ENCODE results near the gene WT1.
"Not testable (repeated sequence)": the region's sequence is repeated elsewhere in the genome, so short reads cannot be mapped to it uniquely, and the experiment has no call there.

The WT1 gene

DNA sequence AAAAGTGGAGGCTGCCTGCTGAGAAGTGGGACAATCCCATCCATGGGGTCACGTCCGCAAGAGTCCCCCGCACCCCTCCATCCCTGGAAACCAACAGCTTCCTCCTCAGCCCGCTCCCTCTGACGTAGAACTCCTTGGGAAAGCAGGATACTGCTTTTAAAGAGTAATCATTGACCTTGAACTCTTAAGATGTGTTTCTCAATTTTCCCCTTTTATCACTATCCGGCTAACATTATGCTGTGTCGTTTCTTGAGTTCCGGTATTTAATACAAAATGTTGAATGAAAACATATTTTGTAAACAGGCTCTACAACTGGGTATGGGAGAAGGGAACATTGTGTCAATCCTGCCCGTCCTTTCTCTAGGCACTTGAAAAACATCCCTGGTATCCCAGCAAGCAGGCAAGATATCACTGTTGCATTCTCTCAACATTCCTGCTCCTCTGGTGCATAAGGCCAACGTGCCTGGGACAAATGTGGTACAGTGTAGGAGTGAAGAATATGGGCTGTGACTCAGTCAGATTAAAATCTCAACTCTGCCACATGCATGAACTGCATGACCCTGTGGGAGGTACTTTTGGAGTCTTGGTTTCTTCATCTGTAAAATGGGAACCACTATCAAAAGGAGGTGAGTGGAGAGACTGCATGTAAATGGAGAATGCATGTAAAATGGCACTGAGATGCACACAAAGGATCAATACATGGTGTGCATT lies 52.8 kb downstream of the WT1 start:
- H3K9me3 Mint-ChIP-seq: peaks cover 5% of the 10 kb centered on the region
- H3K36me3 Mint-ChIP-seq (ENCODE audit: low read depth): peaks cover 57% of the 10 kb centered on the region
- peaks cover 14% of the 10 kb centered on the region for H3K4me1 Mint-ChIP-seq
- no peaks in the 10 kb centered on the region for H3K27me3 Mint-ChIP-seq (ENCODE audit: low read depth)
- peak overlapping the region in 2 of 3 experiments; percentile 19 to 40 for H3K27ac Mint-ChIP-seq
- H3K4me3 Mint-ChIP-seq: no peak overlapping the region
- TF ChIP-seq, protein P1, sequence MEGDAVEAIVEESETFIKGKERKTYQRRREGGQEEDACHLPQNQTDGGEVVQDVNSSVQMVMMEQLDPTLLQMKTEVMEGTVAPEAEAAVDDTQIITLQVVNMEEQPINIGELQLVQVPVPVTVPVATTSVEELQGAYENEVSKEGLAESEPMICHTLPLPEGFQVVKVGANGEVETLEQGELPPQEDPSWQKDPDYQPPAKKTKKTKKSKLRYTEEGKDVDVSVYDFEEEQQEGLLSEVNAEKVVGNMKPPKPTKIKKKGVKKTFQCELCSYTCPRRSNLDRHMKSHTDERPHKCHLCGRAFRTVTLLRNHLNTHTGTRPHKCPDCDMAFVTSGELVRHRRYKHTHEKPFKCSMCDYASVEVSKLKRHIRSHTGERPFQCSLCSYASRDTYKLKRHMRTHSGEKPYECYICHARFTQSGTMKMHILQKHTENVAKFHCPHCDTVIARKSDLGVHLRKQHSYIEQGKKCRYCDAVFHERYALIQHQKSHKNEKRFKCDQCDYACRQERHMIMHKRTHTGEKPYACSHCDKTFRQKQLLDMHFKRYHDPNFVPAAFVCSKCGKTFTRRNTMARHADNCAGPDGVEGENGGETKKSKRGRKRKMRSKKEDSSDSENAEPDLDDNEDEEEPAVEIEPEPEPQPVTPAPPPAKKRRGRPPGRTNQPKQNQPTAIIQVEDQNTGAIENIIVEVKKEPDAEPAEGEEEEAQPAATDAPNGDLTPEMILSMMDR (IDR thresholded peaks at IDR 0.05; ENCODE audit: unreplicated experiment in 3 of 3): no peak

DNA sequence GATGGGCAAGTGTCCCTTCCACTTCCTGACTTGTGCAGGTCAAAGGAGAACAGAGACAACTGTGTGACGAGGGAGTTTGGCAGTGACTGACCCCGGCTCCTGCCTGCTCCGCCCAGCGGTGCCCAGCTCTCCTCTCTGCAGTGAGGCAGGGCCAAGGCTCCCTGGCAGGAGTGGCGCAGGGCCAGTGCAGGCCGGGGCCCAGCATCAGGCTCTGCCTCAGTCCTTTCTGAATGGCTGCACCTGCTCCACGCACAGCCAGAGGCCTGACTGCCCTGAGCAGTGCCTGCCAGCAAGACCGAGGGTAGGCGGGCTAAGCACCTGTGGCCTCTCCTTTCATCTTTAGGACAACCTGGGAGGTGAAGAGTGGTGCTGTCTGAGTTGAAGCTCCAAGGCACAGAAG lies 54.2 kb downstream of the WT1 start:
- Mint-ChIP-seq H3K4me1 (peaks cover 2% of the 10 kb centered on the region), H3K9me3 (peaks cover 7% of the 10 kb centered on the region), H3K27me3 (ENCODE audit: low read depth) (peaks cover 6% of the 10 kb centered on the region), H3K27ac (peak overlapping the region in 1 of 3 experiments; percentile 52), H3K36me3 (ENCODE audit: low read depth) (peaks cover 52% of the 10 kb centered on the region), H3K4me3 (no peak overlapping the region)
- TF ChIP-seq, protein P1 (IDR thresholded peaks at IDR 0.05; ENCODE audit: unreplicated experiment in 3 of 3): no peak

DNA sequence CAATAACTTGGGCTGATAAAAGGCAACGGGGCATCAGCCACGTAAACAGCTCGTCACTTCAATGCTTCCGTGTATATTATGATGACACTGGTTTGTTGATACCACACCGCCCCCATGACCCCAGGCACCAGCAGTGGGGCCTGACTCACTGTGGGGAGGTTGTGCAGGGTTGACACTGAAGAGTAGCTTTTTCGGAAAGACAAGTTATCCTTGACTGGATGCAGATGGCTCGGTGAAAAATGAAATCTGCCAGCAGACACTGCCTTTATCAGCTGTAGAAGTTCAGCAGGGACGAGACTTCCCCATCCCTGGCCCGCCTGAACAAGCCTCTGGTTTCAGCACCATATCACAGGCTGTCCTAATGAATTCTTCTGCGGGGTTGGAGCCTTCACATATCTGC lies 55.6 kb downstream of the WT1 start:
- no peak overlapping the region for H3K4me3 Mint-ChIP-seq
- peaks cover 5% of the 10 kb centered on the region for H3K4me1 Mint-ChIP-seq
- peak overlapping the region in 1 of 3 experiments; percentile 25 for H3K27ac Mint-ChIP-seq
- H3K36me3 Mint-ChIP-seq (ENCODE audit: low read depth): peaks cover 41% of the 10 kb centered on the region
- H3K9me3 Mint-ChIP-seq: peaks cover 7% of the 10 kb centered on the region
- TF ChIP-seq, protein P1 (IDR thresholded peaks at IDR 0.05; ENCODE audit: unreplicated experiment in 3 of 3): no peak
- H3K27me3 Mint-ChIP-seq (ENCODE audit: low read depth): peaks cover 8% of the 10 kb centered on the region

DNA sequence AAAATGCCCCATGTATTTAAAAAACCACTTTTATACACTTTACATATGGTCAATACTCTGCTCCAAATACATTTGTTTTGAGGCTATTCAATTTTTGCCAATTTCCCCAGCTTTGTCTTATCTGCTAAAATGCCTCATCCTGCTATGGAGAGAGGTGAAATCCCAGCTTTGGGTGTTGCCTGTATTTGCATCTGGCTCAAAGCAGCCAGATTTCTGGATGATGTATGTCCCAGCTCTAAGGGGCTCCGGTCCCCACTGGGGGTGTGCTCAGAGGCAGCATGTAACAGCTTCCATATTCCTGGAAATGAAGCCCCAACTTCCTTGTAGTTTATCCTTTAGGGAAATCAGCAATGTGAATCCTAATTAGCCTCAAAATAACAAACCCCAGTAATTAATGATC lies 59.5 kb downstream of the WT1 start:
- TF ChIP-seq, protein P1 (IDR thresholded peaks at IDR 0.05; ENCODE audit: unreplicated experiment in 3 of 3): no peak
- Mint-ChIP-seq H3K4me1 (peaks cover 5% of the 10 kb centered on the region), H3K4me3 (no peak overlapping the region), H3K9me3 (peaks cover 12% of the 10 kb centered on the region), H3K27ac (peak overlapping the region in 2 of 3 experiments; percentile 33 to 44), H3K36me3 (ENCODE audit: low read depth) (peaks cover 24% of the 10 kb centered on the region), H3K27me3 (ENCODE audit: low read depth) (peaks cover 8% of the 10 kb centered on the region)

DNA sequence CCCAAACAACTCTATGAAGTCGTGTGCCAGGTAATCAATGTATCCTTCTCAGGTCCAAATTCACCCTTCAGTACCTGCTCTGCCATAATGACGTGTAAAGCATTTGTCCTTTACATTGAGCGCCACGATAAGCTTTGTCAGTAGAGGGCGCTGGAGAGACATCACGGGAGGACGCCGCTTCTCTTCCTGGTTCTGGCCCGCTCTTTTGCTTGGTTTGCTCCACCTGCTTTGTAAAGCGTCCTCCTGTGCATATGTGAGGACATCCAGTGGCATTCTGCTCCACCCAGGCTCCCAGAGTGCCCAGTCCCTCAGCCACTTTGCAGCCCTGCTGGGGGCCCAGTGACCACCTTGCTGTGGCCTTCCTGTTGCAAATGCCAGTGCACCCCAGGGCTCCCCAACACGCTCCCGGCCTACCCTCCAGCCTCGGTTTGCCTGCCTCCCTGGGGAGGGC lies 61.1 kb downstream of the WT1 start:
- TF ChIP-seq, protein P1 (IDR thresholded peaks at IDR 0.05; ENCODE audit: unreplicated experiment in 3 of 3): peak; percentile 32 to 44 (median 44)
- Mint-ChIP-seq H3K36me3 (ENCODE audit: low read depth) (peaks cover 27% of the 10 kb centered on the region), H3K4me3 (no peak overlapping the region)

DNA sequence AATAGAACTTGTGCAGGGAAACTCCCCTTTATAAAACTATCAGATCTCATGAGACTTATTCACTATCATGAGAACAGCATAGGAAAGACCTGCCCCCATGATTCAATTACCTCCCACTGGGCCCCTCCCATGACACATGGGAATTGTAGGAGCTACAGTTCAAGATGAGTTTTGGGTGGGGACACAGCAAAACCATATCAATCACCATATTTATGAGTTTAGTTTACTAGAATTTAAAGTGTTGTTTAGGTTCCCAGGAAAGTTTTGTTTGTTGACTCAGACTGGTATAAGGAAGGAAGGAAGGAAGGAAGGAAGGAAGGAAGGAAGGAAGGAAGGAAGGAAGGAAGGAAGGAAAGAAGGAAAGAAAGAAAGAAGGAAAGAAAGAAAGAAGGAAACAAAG lies 65.4 kb downstream of the WT1 start:
- H3K27ac Mint-ChIP-seq; H3K27me3 Mint-ChIP-seq (ENCODE audit: low read depth); H3K4me1 Mint-ChIP-seq; H3K4me3 Mint-ChIP-seq: not testable (repeated sequence)
- Mint-ChIP-seq H3K36me3 (ENCODE audit: low read depth) (peaks cover 12% of the 10 kb centered on the region), H3K9me3 (peaks cover 23% of the 10 kb centered on the region)

More for the DNA sequence above, 61.1 kb downstream of the WT1 start:
- peaks cover 8% of the 10 kb centered on the region for H3K27me3 Mint-ChIP-seq (ENCODE audit: low read depth)
- H3K4me1 Mint-ChIP-seq: peaks cover 5% of the 10 kb centered on the region
- peaks cover 23% of the 10 kb centered on the region for H3K9me3 Mint-ChIP-seq
- H3K27ac Mint-ChIP-seq: no peak overlapping the region

Data from nephron (organoid).